Breast epithelium (tissue), 3 donors: ENCODE data around the gene PEX7.
"Not testable (repeated sequence)": the region's sequence is repeated elsewhere in the genome, so short reads cannot be mapped to it uniquely, and the experiment has no call there.

Source experiments
- POLR2A ChIP-seq: fragments of 450-650 bp; IDR thresholded peaks from one replicate; pipeline ENCODE4 v1.6.1; 2016; ENCODE audit warnings: antibody characterized with exemption, mild to moderate bottlenecking, moderate library complexity
- POLR2AphosphoS5 ChIP-seq, 3 donors: sonication (generic); formaldehyde crosslinking; IDR thresholded peaks; one replicate each; pipeline ENCODE4 v1.6.1; 2017; ENCODE audit warnings: antibody characterized with exemption in 3 of 3
- TF ChIP-seq, protein P1 (sequence below), 3 donors: fragments of 450-650 bp; IDR thresholded peaks; one replicate each; pipeline ENCODE4 v1.5.1; 2016 to 2017; ENCODE audit warnings: antibody characterized with exemption in 3 of 3, mild to moderate bottlenecking in 3 of 3, moderate library complexity in 3 of 3

DNA sequence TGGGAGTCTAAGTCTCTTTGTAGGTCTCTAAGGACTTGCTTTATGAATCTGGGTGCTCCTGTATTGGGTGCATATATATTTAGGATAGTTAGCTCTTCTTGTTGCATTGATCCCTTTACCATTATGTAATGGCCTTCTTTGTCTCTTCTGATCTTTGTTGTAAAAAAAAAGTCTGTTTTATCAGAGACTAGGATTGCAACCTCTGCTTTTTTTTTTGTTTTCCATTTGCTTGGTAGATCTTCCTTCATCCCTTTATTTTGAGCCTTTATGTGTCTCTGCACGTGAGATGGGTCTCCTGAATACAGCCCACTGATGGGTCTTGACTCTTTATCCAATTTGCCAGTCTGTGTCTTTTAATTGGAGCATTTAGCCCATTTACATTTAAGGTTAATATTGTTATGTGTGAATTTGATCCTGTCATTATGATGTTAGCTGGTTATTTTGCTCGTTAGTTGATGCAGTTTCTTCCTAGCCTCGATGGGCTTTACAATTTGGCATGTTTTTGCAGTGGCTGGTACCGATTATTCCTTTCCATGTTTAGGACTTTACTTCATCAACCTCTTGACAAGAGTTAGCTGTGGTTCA is 27.7 kb downstream of the PEX7 start:
- TF ChIP-seq, protein P1, sequence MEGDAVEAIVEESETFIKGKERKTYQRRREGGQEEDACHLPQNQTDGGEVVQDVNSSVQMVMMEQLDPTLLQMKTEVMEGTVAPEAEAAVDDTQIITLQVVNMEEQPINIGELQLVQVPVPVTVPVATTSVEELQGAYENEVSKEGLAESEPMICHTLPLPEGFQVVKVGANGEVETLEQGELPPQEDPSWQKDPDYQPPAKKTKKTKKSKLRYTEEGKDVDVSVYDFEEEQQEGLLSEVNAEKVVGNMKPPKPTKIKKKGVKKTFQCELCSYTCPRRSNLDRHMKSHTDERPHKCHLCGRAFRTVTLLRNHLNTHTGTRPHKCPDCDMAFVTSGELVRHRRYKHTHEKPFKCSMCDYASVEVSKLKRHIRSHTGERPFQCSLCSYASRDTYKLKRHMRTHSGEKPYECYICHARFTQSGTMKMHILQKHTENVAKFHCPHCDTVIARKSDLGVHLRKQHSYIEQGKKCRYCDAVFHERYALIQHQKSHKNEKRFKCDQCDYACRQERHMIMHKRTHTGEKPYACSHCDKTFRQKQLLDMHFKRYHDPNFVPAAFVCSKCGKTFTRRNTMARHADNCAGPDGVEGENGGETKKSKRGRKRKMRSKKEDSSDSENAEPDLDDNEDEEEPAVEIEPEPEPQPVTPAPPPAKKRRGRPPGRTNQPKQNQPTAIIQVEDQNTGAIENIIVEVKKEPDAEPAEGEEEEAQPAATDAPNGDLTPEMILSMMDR (IDR thresholded peaks at IDR 0.05), result not testable (repeated sequence)
- not testable (repeated sequence) for TF ChIP-seq POLR2A; POLR2AphosphoS5 (IDR thresholded peaks at IDR 0.05)
